ENCODE measurements around the gene SLC24A4.

The SLC24A4 gene

DNA sequence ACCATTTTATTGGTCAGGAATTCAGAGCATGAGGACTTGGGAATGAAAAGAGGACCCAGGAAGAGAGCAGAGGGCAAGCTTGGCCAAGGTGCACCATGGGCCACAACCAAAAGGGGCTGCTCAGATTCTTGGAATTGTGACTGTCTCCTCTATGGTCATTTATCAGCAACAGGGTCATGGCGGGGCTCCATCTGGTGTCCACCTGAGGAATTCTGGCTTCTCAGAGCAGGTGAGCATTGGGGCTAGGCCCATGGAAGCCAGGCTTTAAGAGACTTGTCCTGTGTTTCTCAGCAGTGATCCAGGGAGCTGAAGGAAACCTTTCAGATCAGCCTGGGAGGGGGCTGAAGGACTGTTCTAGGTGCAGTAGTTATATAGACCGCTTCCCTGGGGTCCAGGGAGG lies 188.0 kb downstream of the SLC24A4 start:
- no peak for DNase-seq

DNA sequence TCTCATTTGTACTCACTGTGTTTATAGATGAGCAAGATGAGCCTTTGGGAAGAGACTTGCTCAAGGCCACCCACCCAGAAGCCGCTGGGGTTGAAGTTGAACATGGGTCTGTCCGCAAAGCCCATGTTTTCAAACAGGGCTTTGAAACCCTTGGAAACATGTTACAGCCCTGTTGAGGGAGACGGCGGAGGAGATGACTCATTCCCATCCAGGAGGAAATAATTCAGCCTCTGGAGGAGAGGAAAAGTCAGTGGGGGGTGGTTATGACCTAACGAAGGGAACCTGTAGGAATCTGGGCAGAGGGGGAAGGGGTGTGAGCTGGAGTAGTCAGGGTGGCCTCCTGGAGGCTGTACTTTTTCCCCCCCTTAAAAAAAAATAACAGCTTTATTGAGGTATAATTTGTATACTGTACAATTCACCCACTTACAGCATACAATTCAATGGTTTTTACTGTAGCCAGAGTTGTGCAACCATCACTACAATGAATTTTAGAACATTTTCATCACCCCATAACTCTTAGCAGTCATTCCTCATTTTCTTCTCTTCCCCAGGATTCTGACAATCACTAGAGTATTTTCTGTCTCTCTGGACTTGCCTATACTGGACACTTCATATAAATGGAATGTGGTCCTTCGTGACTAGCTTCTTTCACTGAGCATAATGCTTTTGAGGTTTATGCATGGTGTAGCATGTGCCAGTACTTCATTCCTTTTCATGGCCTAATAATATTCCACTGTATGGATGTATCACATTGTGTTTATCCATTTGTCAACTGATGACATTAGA lies 188.7 kb downstream of the SLC24A4 start:
- DNase-seq, result no peak

DNA sequence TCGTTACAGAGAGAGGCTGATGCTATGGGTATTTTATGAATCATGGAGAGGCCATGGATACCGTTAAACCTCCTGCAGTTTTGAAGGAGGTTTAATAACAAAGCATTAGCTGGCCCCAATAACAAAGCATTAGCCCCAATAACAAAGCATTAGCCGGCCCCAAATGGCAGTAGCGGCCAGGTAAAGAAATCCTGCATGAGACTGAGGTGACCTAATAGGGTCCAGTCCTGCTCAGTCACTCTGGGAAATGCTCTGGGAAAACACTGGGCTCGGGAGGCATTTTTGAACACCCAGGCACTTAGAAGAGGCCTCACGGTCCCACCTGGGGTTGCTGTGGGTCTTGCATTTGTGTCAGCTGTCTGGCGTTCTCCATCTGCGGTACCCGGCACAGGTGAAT lies 189.8 kb downstream of the SLC24A4 start:
- no peak for DNase-seq

DNA sequence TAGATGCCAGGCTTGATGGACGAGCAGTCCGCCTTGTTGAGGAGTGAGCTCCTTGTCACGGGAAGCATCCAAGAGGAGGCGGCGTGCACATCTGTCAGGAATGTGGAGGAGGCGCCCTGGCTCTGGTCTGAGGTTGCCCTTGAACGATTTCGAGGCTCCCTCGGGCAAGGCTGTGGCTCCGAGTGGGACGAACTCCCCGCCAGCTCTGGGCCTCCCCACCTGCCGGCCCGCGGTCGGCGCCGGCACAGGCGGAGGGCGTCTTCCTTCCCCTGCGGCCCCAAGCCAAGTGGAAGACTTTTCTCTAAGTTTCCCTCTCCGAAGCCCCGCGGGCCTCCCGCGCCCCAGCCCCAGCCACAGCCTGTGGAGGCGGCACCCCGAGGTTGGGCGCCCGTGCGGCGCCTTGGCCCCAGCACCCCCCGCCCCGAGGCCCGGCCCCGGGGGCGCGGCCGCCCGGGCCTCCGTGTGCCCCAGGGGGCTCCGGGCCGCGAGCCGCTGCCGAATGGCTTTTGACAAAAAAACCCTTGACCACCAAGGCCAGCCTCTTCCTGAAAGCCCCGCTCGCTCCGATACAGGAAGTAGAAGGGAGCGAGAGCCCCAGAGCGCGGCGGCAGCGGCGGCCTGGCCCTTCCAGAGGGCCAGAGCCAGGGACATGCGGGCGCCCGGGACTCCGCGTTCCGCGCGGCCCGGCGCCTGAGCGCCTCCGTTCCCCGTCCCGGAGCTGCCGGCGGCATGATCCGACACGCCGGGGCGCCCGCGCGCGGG lies 190.4 kb downstream of the SLC24A4 start, which contains the start of gene RIN3:
Gene RIN3 (plus strand): TSS at position 578 of the 762 bp plus-strand sequence. CDS start 152 bp downstream, at position 730.
- no peak for DNase-seq

DNA sequence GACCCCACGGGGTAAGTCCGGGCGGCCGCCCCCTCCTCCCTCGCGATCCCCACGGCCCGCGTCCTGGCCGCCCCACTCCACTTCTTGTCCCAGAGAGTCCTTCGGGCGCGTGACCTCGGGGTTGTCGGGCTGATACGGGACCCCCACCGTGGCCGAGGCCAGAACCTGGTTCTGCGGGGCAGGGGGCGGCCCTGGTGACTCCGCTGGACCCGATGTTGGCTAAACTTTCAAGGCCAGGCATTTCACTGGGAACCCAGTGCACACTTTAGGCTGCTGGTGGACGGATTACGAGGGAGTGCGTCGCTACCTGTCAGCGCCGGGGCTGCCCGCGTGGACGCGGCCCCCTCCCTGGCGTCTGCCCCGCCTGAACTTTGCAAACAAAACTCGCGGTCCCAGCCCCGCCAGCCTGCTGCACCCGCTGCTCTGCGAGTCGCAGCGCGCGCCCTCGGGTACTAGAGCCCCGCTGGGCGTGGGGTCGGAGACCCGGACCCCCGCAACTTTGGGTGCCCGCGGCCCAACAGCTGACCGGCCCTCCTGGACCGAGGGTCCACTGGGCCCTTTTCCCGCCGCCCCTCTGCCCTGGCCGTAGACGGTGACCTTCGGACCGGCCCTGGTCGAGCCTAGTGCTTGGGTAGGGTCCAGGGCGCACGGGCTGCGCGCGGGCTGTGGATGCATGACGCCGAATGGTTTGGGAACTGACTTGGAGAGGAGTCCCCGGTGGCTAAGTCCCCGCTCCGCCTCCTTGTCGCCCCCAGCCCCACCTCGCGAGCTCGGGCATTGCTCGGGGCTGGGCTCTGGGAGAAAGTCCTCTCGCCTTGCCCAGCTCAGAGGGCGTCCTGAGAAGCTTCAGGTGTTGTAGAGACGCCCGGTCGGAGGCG lies 191.2 kb downstream of the SLC24A4 start:
- DNase-seq, result no peak

DNA sequence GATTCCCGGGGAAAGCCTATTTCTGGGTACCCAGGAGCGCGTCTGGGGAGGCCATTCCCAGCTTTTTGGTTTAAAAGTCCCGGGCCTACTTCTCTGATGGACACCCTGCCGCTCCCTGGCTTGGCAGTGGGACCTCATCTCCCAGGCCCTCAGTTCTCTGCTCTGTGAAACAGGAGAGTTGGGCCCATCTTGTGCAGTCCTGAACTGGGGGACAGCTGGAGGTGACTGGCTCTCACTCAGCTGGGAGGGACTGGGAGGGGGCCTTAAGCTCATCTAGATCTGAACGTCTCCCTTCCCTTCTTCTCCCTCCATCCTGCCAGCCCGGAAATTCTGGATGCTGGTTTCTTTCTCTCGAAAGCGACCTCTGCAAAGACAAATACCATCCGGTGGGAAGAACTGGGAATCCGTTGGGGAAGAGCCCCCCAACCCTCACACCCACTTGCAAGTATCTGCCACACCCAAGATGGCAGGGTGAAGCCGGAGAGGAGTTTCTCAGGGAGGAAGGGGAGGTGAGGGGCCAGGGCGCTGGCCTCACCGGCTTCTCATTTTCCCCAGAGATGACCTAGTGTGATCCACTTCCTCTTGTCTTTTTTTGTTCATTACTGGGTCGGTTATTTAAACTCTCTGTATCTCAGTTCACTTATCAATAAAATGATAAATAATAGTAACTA lies 192.0 kb downstream of the SLC24A4 start:
- DNase-seq, result no peak

DNA sequence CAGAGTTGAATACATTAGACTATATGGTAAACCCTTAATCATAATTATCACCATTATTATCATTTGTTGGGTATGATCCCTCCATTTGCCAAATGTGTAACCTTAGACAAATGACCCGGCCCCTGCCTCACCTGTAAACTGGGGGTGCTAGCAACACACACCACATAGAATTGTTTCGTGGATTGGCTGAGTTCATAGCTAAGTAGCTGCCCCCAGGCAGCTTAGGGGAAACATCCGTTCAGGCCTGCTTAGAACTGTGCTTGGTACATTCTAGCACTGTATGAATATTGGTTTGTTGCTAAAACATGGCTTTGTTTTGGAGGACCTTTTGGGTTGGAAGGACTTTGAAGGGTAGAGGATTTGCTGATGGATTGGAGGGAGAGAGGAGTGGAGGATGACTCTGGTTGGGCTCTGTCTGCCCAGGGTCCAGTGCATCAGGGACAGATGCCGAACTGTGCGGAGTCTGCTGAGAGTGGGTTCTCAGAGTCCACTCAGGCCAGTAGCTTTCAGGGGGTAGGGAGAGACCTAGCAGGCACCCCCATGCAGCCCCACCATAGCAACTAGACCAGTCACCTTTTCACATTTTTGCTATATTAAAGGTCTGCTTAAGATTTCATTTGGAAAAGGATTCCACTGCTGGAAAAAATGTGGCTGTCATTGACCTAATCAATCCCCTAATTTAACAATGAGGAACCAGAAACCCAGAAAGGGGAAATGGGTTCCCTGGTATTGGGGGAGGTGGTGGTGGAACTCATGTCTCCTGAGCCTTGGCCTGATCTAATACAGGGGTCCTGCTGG lies 192.8 kb downstream of the SLC24A4 start:
- no peak for DNase-seq

DNA sequence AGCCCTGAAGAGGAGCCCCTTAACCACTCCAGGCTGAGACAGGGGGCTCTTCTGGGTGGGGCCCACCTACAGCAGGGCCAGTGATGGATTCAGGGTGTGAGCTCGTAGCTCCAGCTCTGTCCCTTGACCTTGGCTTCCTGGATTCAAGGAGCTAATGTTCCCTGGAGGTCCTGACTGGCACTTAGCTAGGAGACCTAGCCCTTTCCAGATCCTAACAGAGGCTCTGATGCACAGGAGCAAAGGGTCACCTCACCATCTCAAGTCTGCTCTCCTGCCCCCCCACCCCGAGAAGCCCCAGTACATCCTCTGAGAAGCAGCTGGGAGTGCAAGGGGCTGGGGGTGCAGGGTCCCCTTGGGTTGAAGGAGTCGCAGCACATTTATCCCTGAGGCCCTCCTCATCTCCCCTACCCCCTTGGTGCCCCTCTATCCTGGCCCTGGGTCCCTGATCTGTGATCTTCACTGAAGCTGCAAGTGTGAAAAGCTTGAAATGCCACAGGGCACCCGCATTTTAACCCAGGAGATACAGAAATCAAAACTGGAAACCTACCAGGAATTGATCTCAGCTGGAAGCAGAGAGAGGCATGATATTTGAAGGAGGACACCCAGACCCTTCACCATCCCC lies 193.5 kb downstream of the SLC24A4 start:
- no peak for DNase-seq

DNA sequence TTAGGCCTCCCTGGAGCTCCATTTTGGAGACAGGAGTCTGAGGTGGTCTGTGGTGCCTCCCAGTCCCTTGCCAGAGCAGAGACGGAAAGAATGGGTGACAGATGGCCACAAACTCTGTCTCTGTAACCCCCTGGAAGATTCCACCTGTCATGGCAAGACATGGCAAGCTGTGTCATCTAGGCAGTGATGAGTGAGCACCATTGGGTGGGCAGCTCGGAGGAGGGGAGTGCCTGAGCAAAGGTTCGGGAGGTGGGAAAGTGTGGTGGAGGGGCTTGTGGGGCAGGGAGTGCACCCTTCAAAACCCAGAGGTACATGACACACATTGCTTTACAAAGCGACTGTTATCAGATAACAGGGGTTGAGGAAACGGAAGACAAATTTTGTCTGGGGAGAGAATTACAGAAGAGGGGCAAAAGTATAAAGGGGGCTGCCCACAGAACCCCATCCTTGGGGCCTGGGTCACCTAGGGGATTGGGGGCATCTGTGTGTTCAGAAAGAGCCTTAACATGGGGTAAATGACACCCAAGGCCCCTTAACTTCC lies 194.1 kb downstream of the SLC24A4 start:
- no peak for DNase-seq

DNA sequence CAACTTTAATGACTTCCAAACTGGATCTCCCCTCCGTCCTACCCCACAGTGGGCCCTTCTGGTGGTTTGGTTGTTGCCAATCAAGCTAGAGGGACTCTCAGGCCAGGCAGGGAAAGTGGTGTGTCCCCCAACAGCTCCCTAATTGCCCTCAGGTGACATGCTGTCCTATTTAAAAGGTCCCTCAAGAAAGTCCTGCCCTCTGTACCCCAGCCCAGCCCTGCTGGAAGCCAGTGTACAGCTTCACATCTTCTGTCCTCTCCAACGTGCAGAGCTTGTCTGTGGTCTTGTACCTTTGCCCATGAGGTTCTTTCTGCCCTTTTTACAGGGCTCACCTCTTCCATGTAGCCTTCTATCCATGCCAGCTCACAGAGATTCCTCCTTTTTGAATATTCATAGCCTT lies 194.8 kb downstream of the SLC24A4 start:
- no peak for DNase-seq

DNA sequence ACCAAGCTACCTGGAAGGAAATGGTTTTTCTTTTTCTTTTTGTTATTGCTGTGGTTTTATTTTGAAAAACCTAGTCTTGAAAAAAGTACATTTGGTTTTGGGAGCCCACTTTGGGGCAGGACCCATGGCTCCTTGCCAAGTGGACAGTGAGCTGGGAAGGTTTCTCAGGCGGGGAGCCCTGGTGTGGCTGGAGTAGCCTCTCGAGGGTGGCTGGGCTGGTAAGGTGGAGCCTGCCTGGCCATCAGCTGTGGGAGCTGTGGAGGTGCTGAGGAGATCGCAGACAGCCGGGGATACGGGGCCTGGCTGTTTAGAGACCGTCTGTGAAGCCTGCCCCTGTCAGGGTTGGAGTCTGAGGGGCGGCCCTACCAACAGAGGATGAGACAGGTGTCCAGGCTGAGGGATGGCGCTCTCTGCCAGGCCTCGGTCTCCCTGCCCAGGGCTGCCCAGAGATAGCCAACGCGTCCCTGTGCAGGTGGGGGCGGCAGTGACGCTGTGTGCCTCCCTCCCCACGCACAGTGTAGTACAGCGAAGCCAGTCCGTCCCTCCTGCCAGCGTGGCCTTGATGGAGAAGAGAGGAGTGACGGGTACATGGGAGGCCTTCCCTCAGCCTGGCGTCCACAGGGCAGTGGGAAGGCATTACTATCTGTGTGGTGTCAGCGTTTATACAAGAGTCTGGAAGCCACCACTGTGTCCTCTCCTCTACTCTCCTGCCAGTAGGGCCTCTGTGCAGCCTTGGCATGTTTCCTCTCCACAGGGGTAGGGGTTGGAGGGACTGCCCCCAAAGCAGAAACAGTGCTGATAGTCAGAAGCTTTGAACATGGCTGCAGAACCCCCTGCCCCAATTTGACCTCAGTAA lies 196.5 kb downstream of the SLC24A4 start:
- DNase-seq, result no peak

DNA sequence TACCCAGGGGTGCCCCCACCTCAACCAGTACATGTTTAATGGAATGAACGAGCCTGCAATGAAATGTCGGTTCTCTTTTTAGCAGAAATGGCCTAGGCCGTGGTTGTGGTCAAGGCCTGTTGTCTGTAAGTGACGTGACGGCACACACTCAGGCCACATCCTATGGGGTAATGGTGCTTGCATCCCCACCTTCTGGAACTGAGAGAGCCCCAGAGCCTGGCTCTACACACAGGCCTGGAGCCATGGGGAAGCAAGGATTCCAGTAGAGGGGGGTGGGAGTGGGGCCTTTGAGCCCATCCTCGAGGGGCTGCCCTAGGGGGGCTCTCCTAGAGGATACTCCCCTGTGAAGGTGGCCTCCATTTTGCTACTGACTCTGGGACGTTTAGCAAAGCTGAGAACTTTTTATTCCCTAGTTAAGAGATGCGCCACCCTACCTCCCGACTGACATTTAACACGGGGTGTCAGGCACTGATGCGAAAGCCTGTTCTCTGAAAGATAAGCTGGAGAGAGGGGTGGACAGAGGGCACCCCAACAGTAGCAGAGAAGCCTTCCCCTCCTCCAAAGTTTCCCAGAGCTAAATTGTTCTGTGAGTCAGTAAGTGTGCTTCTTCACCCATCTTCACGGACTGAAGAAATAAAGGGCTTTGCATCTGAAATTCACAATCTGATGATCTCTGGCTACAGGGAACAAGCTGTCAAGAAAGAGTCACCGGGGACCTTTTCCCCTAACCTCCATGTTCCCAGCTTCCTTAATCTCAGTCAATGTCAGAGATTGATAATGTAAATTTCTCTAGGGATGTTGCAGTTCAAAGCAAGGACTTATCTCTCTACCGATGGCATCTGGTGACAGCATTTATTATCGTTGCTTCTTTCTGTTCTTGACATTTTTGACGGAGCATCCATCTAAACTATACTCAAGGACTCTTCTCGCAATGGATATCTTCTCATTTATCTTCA lies 197.4 kb downstream of the SLC24A4 start:
- DNase-seq, result no peak

DNA sequence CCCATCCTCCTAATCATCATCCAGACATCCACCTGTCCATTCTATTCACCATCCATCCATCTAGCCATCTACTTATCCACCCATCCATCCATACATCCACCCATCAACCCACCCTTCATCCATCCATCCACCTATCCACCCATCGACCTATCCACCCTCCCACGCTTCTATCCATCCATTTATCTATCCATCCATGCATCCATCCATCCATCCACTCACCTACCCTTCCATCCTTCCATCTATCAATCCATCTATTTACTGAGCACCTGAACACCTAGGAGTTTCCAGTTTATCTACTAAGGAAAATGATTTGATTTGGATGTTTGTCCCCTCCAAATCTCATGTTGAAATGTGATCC lies 198.1 kb downstream of the SLC24A4 start:
- DNase-seq, result no peak

DNA sequence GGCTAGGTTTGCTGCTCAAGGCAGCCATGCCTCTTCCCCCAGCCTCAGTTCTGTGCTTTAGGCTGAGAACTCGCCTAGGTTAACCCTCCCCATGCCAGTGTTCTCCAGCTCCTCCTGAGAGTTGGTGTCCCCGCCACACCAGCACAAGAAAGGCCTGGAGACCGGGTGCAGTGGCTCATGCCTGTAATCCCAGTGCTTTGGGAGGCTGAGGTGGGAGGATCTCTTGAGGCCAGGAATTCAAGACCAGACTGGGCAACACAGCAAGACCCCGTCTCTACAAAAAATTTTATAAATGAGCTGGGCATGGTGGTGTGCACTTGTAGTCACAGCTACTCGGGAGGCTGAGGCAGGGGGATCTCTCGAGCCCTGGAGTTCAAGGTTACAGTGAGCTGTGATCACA lies 200.8 kb downstream of the SLC24A4 start:
- DNase-seq, result no peak

DNA sequence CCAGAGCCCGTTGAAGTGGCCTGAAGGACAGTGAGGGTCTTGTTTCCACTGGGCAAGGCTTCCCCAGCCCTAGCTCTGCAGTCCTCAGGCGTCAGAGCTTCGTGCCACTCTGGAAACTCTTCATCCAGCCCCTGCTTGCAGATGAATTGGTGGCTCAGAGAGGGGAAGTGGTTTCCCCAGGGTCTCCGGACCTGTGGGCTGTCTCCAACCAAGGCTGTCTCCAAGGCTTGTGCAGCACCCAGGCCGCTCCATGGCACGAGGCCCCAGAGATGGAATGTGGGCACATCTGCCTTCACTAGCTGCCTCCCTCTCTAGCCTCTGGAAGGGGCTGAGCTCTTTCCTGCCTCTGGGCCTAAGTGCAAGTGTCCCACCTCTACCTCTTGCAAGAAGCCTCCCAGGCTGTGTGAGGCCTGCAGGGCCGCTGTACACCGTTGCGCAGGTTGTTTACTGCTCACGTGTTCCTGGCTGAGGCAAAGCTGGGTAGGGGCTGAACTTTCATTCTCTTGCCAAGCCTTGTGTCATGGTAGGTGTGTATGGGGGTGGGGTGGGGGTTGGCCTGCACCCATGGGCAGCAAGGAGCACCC lies 201.7 kb downstream of the SLC24A4 start:
- DNase-seq, result no peak

DNA sequence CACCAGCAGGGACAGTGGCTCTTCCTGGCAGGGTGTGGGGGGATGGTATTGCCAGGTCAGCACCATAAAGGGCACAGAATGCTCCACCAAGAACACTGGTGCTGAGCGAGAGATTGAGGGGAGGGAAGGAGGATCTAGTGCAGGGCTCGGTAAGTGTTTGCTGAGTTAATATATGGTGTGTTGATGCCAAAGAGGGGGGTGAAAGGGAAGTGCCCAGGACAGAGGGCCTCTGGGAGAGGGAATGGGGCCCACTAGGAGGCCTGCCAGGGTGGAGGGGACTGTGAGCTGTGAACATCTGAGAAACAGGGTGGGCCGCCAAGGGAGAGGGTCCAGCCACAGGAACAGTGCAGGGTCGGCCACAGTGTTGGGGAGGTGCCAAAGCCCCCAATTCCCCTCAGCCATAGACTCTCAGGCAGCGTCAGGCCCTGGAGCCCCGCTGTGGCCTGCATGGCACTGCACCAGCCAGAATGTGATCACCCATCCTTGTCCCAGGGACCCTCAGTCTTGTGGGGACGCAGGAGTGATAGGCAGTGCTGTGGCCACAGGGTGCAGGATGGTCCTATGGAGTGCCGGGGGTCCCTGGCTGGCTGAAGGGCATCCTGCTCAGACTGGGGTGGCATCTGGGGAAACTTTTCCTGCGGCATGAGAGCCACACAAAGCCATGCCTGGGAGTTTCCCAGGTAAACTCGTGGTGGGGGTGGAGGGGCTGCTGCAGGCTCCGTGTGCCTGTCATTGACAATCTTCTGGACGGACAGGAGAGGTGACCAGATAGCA lies 202.5 kb downstream of the SLC24A4 start:
- no peak for DNase-seq

DNA sequence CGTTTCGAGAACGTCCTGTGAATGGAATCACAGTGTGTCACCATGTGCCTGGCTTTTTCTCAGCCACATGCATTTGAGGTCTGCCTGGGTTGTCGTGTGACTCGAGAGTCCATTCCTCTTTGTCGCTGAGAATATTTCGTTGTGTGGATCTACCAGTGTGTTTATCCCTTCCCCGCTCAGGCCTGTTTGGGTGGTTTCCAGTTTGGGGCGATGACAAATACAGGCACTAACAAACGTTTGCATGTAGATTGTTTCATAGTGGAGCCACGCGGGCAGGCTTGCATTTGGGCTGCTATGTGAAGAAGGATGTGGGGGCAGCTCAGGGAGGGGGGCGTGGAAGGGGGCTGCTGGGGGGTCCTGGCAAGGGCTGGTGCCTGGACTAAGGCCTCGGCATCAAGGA lies 204.8 kb downstream of the SLC24A4 start:
- no peak for DNase-seq

All from activated CD4-positive, CD25-positive, alpha-beta regulatory T cell (primary cell).